Measurements from ENCODE around the gene EDDM3A. TPM values are rescaled to one million over a fixed set of nuclear protein-coding genes. Genes with fewer than 3 reads are reported as not detected.

The EDDM3A gene
- total RNA-seq, 1 donor from 2014 or later = not detected

DNA sequence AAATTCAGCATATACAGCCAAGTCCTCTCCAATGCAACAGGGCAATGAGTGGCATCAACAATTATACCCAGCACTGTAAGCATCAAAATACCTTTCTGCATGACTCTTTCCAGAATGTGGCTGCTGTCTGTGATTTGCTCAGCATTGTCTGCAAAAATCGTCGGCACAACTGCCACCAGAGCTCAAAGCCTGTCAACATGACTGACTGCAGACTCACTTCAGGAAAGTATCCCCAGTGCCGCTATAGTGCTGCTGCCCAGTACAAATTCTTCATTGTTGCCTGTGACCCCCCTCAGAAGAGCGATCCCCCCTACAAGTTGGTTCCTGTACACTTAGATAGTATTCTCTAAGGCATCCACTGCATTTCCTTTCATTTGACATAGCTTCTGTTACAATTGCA is 36.1 kb downstream of the EDDM3A start:
- DNase-seq (ENCODE audit: extremely low spot score, unreplicated experiment) = no peak
- TF ChIP-seq CTCF (IDR thresholded peaks at IDR 0.05) = no peak
- Mint-ChIP-seq H3K36me3 (ENCODE audit: unreplicated experiment) (no peaks in the 10 kb centered on the region), H3K4me3 (ENCODE audit: unreplicated experiment) (no peak overlapping the region), H3K9me3 (ENCODE audit: unreplicated experiment) (no peaks in the 10 kb centered on the region), H3K27me3 (ENCODE audit: unreplicated experiment) (no peaks in the 10 kb centered on the region), H3K4me1 (ENCODE audit: unreplicated experiment) (no peaks in the 10 kb centered on the region), H3K27ac (ENCODE audit: unreplicated experiment) (no peak overlapping the region)

DNA sequence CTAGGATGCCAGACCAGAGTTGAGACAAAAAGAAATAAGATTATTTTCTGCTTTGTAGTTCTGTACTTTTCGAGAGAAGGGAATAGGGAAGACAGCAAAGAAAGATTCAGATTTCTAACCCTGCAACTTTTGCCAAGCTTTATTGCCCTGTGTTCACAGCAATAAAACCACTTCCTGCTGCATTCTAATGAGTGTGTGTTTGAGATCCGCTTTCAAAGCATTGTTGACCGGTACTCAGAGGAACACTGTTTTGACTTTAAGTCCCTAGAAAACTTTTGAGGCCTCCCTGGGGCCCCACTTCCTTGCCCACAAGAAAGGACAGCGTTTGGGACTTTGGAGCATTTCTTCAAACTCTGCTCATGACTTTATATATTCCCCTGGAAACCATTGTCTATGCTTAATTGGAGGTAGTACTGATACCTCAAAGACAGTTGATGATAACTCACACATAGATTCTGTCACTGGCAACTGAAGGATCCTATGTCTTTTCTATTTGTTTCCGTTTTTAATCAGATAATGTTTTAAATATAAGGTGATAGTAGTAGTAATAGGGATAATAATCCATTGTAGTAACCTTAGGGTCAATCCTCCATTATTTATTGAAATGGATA is 36.7 kb downstream of the EDDM3A start:
- H3K9me3 Mint-ChIP-seq (ENCODE audit: unreplicated experiment) = no peaks in the 10 kb centered on the region
- no peak for TF ChIP-seq CTCF (IDR thresholded peaks at IDR 0.05)
- no peak overlapping the region for H3K4me3 Mint-ChIP-seq (ENCODE audit: unreplicated experiment)
- DNase-seq (ENCODE audit: extremely low spot score, unreplicated experiment) = no peak
- H3K36me3 Mint-ChIP-seq (ENCODE audit: unreplicated experiment) = no peaks in the 10 kb centered on the region
- H3K27me3 Mint-ChIP-seq (ENCODE audit: unreplicated experiment) = no peaks in the 10 kb centered on the region
- no peak overlapping the region for H3K27ac Mint-ChIP-seq (ENCODE audit: unreplicated experiment)
- no peaks in the 10 kb centered on the region for H3K4me1 Mint-ChIP-seq (ENCODE audit: unreplicated experiment)

- H3K9me3 Mint-ChIP-seq (ENCODE audit: unreplicated experiment) = no peaks in the 10 kb centered on the region
- DNase-seq (ENCODE audit: extremely low spot score, unreplicated experiment) = no peak
- H3K27me3 Mint-ChIP-seq (ENCODE audit: unreplicated experiment) = no peaks in the 10 kb centered on the region
- H3K4me1 Mint-ChIP-seq (ENCODE audit: unreplicated experiment) = no peaks in the 10 kb centered on the region
- no peaks in the 10 kb centered on the region for H3K36me3 Mint-ChIP-seq (ENCODE audit: unreplicated experiment)
- no peak overlapping the region for H3K4me3 Mint-ChIP-seq (ENCODE audit: unreplicated experiment)
- no peak for TF ChIP-seq CTCF (IDR thresholded peaks at IDR 0.05)
- no peak overlapping the region for H3K27ac Mint-ChIP-seq (ENCODE audit: unreplicated experiment)
Measured at GRCh38 chr14:20787025-20787424, 41.3 kb downstream of the EDDM3A start.

- Mint-ChIP-seq H3K9me3 (ENCODE audit: unreplicated experiment) (no peaks in the 10 kb centered on the region), H3K4me3 (ENCODE audit: unreplicated experiment) (no peak overlapping the region), H3K27me3 (ENCODE audit: unreplicated experiment) (no peaks in the 10 kb centered on the region), H3K36me3 (ENCODE audit: unreplicated experiment) (no peaks in the 10 kb centered on the region), H3K27ac (ENCODE audit: unreplicated experiment) (no peak overlapping the region), H3K4me1 (ENCODE audit: unreplicated experiment) (no peaks in the 10 kb centered on the region)
- no peak for DNase-seq (ENCODE audit: extremely low spot score, unreplicated experiment)
- no peak for TF ChIP-seq CTCF (IDR thresholded peaks at IDR 0.05)
Measured at GRCh38 chr14:20789230-20789813, 43.6 kb downstream of the EDDM3A start.

DNA sequence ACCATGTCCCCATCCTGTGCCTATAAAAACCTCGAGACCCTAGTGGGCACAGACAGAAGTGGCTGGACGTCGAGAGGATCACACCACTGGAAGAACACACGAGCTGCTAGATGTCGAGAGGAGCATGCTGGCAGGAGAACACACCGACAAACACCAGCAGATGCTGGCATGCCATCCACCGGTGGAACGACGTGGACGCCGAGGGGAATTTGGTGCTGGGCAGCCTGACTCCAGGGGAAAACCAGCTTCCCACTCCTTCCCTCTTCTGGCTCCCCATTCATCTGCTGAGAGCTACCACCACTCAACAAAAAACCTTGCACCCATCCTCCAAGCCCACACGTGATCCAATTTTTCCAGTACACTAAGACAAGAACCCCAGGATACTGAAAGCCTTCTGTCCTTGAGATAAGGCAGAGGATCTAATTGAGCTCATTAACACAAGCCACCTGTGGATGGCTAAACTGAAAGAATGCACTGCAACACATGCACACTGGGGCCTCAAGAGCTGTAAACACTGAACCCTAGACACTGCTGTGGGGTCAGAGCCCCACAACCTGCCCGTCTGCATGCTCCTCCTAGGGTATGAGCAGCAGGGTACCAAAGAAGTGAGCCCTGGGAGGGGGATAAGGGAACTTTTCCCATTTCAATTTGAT is 44.9 kb downstream of the EDDM3A start:
- Mint-ChIP-seq H3K36me3 (ENCODE audit: unreplicated experiment) (no peaks in the 10 kb centered on the region), H3K9me3 (ENCODE audit: unreplicated experiment) (no peaks in the 10 kb centered on the region), H3K4me3 (ENCODE audit: unreplicated experiment) (no peak overlapping the region), H3K27ac (ENCODE audit: unreplicated experiment) (no peak overlapping the region), H3K27me3 (ENCODE audit: unreplicated experiment) (no peaks in the 10 kb centered on the region), H3K4me1 (ENCODE audit: unreplicated experiment) (no peaks in the 10 kb centered on the region)
- no peak for TF ChIP-seq CTCF (IDR thresholded peaks at IDR 0.05)
- no peak for DNase-seq (ENCODE audit: extremely low spot score, unreplicated experiment)
